Activated CD4-positive, alpha-beta T cell treated with anti-CD3 and anti-CD28 coated beads, Interleukin-2, amount 50 U/mL, for 48 hours (primary cell): ENCODE data around the gene PXN.
"Not testable (repeated sequence)": the region's sequence is repeated elsewhere in the genome, so short reads cannot be mapped to it uniquely, and the experiment has no call there.

Experiments
- DNase-seq, 2 experiments: peaks; one replicate each; pipeline ENCODE4 v3.0.0-alpha.2; 2020

PXN gene

GRCh38 chr12:120204171-120204570, 61.4 kb downstream of the PXN start:
- DNase-seq, result no peak

GRCh38 chr12:120200364-120200800, 65.1 kb downstream of the PXN start:
- DNase-seq, result no peak

- peak; percentile 48 to 64 for DNase-seq
Observed at GRCh38 chr12:120199595-120200306, 65.8 kb downstream of the PXN start.

- DNase-seq, result peak; percentile 20 to 21
Observed at GRCh38 chr12:120199025-120199424, 66.5 kb downstream of the PXN start.

- DNase-seq, result no peak
Observed at GRCh38 chr12:120197542-120197887, 68.0 kb downstream of the PXN start.

- DNase-seq, result peak; percentile 12
Observed at GRCh38 chr12:120196817-120197541, 68.6 kb downstream of the PXN start.

- DNase-seq, result peak in 1 of 2 experiments; percentile 11
Observed at GRCh38 chr12:120196363-120196762, 69.2 kb downstream of the PXN start.

GRCh38 chr12:120194534-120195395, 70.8 kb downstream of the PXN start, which contains the start of gene GCN1:
Gene GCN1, minus strand, starts transcription at chr12:120194715. Its CDS starts 18 bp downstream, at chr12:120194697.
- peak; percentile 89 to 90 for DNase-seq

GRCh38 chr12:120194226-120194533, 71.3 kb downstream of the PXN start:
- no peak for DNase-seq

GRCh38 chr12:120193286-120193685, 72.2 kb downstream of the PXN start:
- DNase-seq, result not testable (repeated sequence)

- DNase-seq, result no peak
Observed at GRCh38 chr12:120190985-120191480, 74.5 kb downstream of the PXN start.

GRCh38 chr12:120190386-120190785, 75.1 kb downstream of the PXN start:
- DNase-seq, result no peak

GRCh38 chr12:120186654-120187053, 78.9 kb downstream of the PXN start:
- no peak for DNase-seq

GRCh38 chr12:120183211-120183631, 82.3 kb downstream of the PXN start:
- DNase-seq, result no peak

- DNase-seq, result no peak
Observed at GRCh38 chr12:120181991-120182631, 83.4 kb downstream of the PXN start.

GRCh38 chr12:120180975-120181374, 84.6 kb downstream of the PXN start:
- no peak for DNase-seq

GRCh38 chr12:120175537-120175936, 90.0 kb downstream of the PXN start:
- DNase-seq, result no peak

GRCh38 chr12:120175062-120175461, 90.5 kb downstream of the PXN start:
- no peak for DNase-seq

- DNase-seq, result no peak
Observed at GRCh38 chr12:120172053-120172452, 93.5 kb downstream of the PXN start.

- DNase-seq, result no peak
Observed at GRCh38 chr12:120170631-120171030, 94.9 kb downstream of the PXN start.

- DNase-seq, result no peak
Observed at GRCh38 chr12:120169946-120170345, 95.6 kb downstream of the PXN start.

GRCh38 chr12:120168337-120168736, 97.2 kb downstream of the PXN start:
- no peak for DNase-seq
